Upper lobe of left lung (tissue), 6 donors: ENCODE measurements around the gene ZFHX3. TPM values are rescaled to one million over a fixed set of nuclear protein-coding genes. Genes with fewer than 3 reads are reported as not detected.

Experiments
- ATAC-seq, 2 donors: fragments of 200-7000 bp; cut with Tn5 transposase; one replicate each; pipeline ENCODE4 v1.9.1; 2022; ENCODE audit warnings: mild to moderate bottlenecking in 2 of 2, moderate library complexity in 2 of 2; ENCODE audit not compliant: low FRiP score in 2 of 2
- DNase-seq, 2 donors: peaks; one replicate each; pipeline ENCODE4 v3.0.0-alpha.2; 2019 to 2020
- H3K27ac ChIP-seq, 4 donors: fragments of 200-600 bp; sonication (generic); one replicate each; pipeline ENCODE4 v1.5.1; 2016 to 2019
- H3K27me3 ChIP-seq, 4 donors: fragments of 200-600 bp; sonication (generic); one replicate each; pipeline ENCODE4 v1.5.1; 2017 to 2019
- H3K36me3 ChIP-seq, 4 donors: fragments of 200-600 bp; sonication (generic); one replicate each; pipeline ENCODE4 v1.5.1; 2016 to 2019
- H3K4me1 ChIP-seq, 4 donors: fragments of 200-600 bp; sonication (generic); one replicate each; pipeline ENCODE4 v1.5.1; 2018 to 2019
- H3K4me3 ChIP-seq, 4 donors: fragments of 200-600 bp; sonication (generic); one replicate each; pipeline ENCODE4 v1.5.1; 2017 to 2019; ENCODE audit warnings: mild to moderate bottlenecking in 2 of 4, moderate library complexity in 1 of 4
- H3K9me3 ChIP-seq, 4 donors: fragments of 200-600 bp; sonication (generic); one replicate each; pipeline ENCODE4 v1.5.1; 2018 to 2019
- CTCF ChIP-seq, 6 experiments: fragments of 450-650 bp in 4 of 6; fragments of 200-600 bp in 2 of 6; sonication (generic) in 2 of 6; IDR thresholded peaks; one replicate each; pipeline ENCODE4 v1.5.1; 2016 to 2019; ENCODE audit warnings: antibody characterized with exemption in 6 of 6
- EP300 ChIP-seq, 4 donors: sonication (generic); formaldehyde crosslinking; IDR thresholded peaks; one replicate each; pipeline ENCODE4 v1.5.1; 2017; ENCODE audit warnings: antibody characterized with exemption in 4 of 4, control low read depth in 2 of 4
- POLR2A ChIP-seq, 4 donors: fragments of 450-650 bp; IDR thresholded peaks; one replicate each; pipeline ENCODE4 v1.5.1; 2016 to 2017; ENCODE audit warnings: antibody characterized with exemption in 4 of 4, mild to moderate bottlenecking in 2 of 4
- POLR2AphosphoS5 ChIP-seq, 2 donors: sonication (generic); formaldehyde crosslinking; IDR thresholded peaks; one replicate each; pipeline ENCODE4 v1.5.1; 2017; ENCODE audit warnings: antibody characterized with exemption in 2 of 2
- WGBS, 2 donors: methylation state at CpG; one replicate each; pipeline ENCODE4 v1.1.5; 2017 to 2018; 5-methylcytosine and 5-hydroxymethylcytosine counted together
- total RNA-seq, 6 donors: library from RNA; depleted of rRNA in 4 of 6; stranded (reverse); fragments of >200 nt in 4 of 6; gene quantifications; one replicate each; pipeline versions ENCODE4 v1.1.0 to v1.2.1, GENCODE V29; 2016 to 2021
- donor health status: DM: no; HTN: no; CAD: no; lungs with moderate emphysema.
- donor health status: DM: no; HTN: yes; CAD: no; lungs with severe emphysema.

Gene ZFHX3
- total RNA-seq, 6 donors from 2014 or later = 22.4 to 40.3 (median 27.0) TPM

DNA sequence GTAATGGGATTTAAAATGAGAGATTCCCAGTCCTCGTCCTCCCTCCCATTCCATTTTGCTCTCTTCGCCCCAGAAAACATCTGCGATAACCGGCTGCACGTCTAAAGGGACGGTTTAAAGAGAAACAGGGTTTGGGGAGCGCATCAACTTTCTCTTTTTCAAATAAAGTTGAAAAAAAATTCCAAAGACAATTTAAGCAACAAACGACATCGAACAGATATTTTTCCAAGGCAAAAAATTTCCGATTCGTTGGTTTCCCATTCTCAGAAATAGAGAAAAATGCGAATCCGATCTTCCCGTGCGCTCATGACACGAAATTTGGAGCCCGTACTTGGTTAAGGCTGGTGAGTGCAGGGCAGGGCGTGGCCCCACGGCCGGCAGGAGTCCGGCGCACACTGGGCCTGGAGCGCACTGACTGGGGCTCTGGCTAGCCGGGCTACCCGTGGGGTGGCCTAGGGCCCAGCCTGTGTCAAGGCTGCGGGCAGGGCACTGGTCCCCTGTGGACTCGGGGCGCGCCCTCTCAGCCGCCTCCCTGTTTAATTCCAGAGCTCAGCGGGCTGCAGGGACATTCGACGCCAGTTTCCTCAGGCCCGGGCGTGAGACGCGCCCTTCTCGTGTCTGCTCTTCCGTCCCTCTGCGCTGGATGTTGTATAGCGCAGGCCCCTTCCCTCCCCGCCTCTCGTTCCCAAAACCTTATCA lies 17.9 kb upstream of the ZFHX3 start:
- Histone ChIP-seq H3K4me3 (peak overlapping the region in 3 of 4 donors; percentile 5 to 33 (median 21)), H3K27me3 (peaks cover 0 to 35% (median 19%) of the 10 kb centered on the region in 4 donors), H3K36me3 (no peaks in the 10 kb centered on the region), H3K27ac (peak overlapping the region; percentile 64 to 89 (median 82)), H3K9me3 (no peaks in the 10 kb centered on the region), H3K4me1 (peaks cover 57 to 75% (median 63%) of the 10 kb centered on the region in 4 donors)
- whole genome bisulfite sequencing, 2 donors = 19 to 29% methylated on average over 19 to 36 of the region's 43 CpGs
- ATAC-seq = peak in 1 of 2 donors; percentile 65
- peak in 1 of 4 donors; percentile 54 for TF ChIP-seq POLR2A (IDR thresholded peaks at IDR 0.05)
- no peak for TF ChIP-seq POLR2AphosphoS5 (IDR thresholded peaks at IDR 0.05)
- TF ChIP-seq CTCF (IDR thresholded peaks at IDR 0.05) = peak in 1 of 6 experiments; percentile 11
- no peak for TF ChIP-seq EP300 (IDR thresholded peaks at IDR 0.05)
- peak; percentile 49 to 87 for DNase-seq

DNA sequence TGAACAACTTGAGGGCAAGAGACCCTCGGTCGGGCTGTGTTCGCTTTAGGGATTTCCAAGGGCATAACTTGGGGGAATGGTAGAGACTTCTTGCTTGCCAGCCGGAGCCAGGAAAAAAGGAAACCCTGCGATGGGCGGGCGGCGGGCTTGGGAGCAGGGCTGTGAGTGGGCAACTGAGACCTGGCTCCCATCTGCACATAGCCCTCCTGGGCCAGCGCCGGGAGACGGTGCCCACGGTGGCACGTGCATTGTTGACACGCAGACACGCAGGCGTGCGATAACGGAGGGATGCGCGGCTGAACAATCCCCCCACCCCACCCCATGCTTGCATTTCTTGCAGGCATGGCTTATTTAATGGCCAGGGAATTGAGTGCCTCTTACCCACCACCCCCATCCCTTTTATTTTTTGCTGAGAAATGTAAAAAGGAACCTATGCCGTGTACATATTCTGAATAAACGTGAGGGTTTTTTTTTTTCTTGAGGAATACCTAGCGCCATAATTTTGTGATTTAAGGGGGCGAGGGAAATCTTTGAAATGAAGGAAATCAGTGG lies 17.1 kb upstream of the ZFHX3 start:
- no peaks in the 10 kb centered on the region for H3K9me3 ChIP-seq
- H3K36me3 ChIP-seq = no peaks in the 10 kb centered on the region
- WGBS, 2 donors = 26 to 29% methylated on average over 20 to 24 of the region's 24 CpGs
- peak overlapping the region in 3 of 4 donors; percentile 6 to 35 (median 29) for H3K4me3 ChIP-seq
- DNase-seq = peak in 1 of 2 donors; percentile 73
- H3K4me1 ChIP-seq = peaks cover 50 to 68% (median 59%) of the 10 kb centered on the region in 4 donors
- TF ChIP-seq EP300 (IDR thresholded peaks at IDR 0.05) = no peak
- no peak for TF ChIP-seq CTCF (IDR thresholded peaks at IDR 0.05)
- no peak for TF ChIP-seq POLR2AphosphoS5 (IDR thresholded peaks at IDR 0.05)
- no peak for TF ChIP-seq POLR2A (IDR thresholded peaks at IDR 0.05)
- H3K27ac ChIP-seq = peak overlapping the region; percentile 57 to 98 (median 82)
- H3K27me3 ChIP-seq = peaks cover 0 to 35% (median 19%) of the 10 kb centered on the region in 4 donors
- ATAC-seq = no peak

- TF ChIP-seq POLR2AphosphoS5 (IDR thresholded peaks at IDR 0.05) (peak; percentile 32 to 37), POLR2A (IDR thresholded peaks at IDR 0.05) (peak in 1 of 4 donors; percentile 55), EP300 (IDR thresholded peaks at IDR 0.05) (no peak)
- 28 to 35% methylated on average over 21 to 25 of the region's 25 CpGs for whole genome bisulfite sequencing, 2 donors
- peak in 1 of 2 donors; percentile 67 for DNase-seq
- H3K36me3 ChIP-seq = no peaks in the 10 kb centered on the region
- peak overlapping the region; percentile 57 to 98 (median 73) for H3K27ac ChIP-seq
- peak overlapping the region in 3 of 4 donors; percentile 6 to 35 (median 29) for H3K4me3 ChIP-seq
- peaks cover 0 to 35% (median 19%) of the 10 kb centered on the region in 4 donors for H3K27me3 ChIP-seq
- ATAC-seq = peak; percentile 45 to 72
- H3K4me1 ChIP-seq = peaks cover 50 to 69% (median 57%) of the 10 kb centered on the region in 4 donors
- H3K9me3 ChIP-seq = no peaks in the 10 kb centered on the region
Observed at GRCh38 chr16:73064212-73064993, 16.5 kb upstream of the ZFHX3 start.

DNA sequence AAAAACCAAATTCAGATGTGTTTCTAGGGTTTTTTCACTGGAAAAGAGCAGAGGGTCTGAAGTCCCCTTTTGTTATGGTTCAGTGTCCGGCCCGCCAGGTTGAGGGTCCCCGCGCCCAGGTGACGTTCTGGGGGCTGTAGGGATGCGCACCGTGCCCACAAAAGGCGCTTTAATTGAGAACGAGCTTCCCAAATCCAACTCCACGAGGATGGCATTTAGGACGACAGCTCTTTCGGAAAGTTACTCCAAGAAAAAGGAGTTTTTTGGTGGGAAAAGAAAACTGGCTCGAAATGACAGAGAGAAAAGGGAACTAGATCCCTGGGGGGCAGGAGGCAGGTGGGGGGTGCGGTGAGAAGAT lies 15.9 kb upstream of the ZFHX3 start:
- H3K4me1 ChIP-seq = peaks cover 46 to 66% (median 55%) of the 10 kb centered on the region in 4 donors
- no peaks in the 10 kb centered on the region for H3K9me3 ChIP-seq
- H3K4me3 ChIP-seq = peak overlapping the region in 3 of 4 donors; percentile 6 to 35 (median 29)
- peaks cover 0 to 35% (median 19%) of the 10 kb centered on the region in 4 donors for H3K27me3 ChIP-seq
- DNase-seq (no peak), ATAC-seq (no peak)
- H3K36me3 ChIP-seq = no peaks in the 10 kb centered on the region
- no peak for TF ChIP-seq POLR2A (IDR thresholded peaks at IDR 0.05)
- TF ChIP-seq EP300 (IDR thresholded peaks at IDR 0.05) = no peak
- no peak for TF ChIP-seq CTCF (IDR thresholded peaks at IDR 0.05)
- no peak for TF ChIP-seq POLR2AphosphoS5 (IDR thresholded peaks at IDR 0.05)
- H3K27ac ChIP-seq = peak overlapping the region; percentile 57 to 98 (median 73)
- WGBS, 2 donors = 42 to 52% methylated on average over 14 of the region's 14 CpGs
